ENCODE data around the gene PITHD1.
A peak's percentile ranks its signal among the peaks of the same experiment; 100 is the strongest.
"Not testable (repeated sequence)": the region's sequence is repeated elsewhere in the genome, so short reads cannot be mapped to it uniquely, and the experiment has no call there.

The PITHD1 gene, protein sequence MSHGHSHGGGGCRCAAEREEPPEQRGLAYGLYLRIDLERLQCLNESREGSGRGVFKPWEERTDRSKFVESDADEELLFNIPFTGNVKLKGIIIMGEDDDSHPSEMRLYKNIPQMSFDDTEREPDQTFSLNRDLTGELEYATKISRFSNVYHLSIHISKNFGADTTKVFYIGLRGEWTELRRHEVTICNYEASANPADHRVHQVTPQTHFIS

GRCh38 chr1:23777979-23778814 lies at the start of gene PITHD1:
PITHD1 (plus strand) TSS chr1:23778418; CDS start chr1:23778516, 98 bp downstream.
- peak; percentile 47 to 75 (median 67) for DNase-seq (ENCODE audit: low read depth in 2 of 3, low spot score in 1 of 3)

- no peak for DNase-seq (ENCODE audit: low read depth in 2 of 3, low spot score in 1 of 3)
Measured at GRCh38 chr1:23732363-23733224, 45.6 kb upstream of the PITHD1 start.

GRCh38 chr1:23733281-23733680 lies 44.9 kb upstream of the PITHD1 start:
- DNase-seq (ENCODE audit: low read depth in 2 of 3, low spot score in 1 of 3) = not testable (repeated sequence)

DNA sequence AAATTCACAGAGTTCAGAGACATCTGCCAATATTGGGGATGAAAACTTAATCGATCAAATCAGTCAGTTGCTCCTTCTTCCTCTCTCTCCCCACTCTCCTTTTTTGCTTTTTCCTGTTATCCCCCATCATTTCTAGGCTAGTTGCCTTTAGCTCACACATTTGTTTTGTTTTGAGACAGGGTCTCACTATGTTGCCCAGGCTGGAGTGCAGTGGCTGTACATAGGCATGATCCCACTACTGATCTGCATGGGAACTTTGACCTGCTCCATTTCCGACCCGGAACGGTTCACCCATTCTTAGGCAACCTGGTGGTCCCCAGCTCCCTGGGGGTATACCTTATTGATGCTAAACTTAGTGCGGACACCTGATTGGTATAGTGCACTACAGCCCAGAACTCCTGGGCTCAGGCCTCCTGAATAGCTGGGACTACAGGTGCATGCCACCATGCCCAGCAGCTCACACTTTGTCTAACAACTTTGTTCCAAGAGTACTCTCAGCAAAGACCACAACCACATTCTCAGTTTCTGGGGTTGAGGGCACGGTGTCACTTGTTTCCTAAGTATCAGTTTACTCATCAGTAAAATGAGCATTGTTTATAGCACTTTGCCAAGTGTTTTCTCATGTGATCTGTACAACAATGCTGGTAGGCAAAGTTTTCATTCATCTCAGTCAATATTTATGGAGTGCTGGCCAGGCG lies 41.6 kb upstream of the PITHD1 start:
- DNase-seq (ENCODE audit: low read depth in 2 of 3, low spot score in 1 of 3) = peak in 1 of 3 donors; percentile 21

DNA sequence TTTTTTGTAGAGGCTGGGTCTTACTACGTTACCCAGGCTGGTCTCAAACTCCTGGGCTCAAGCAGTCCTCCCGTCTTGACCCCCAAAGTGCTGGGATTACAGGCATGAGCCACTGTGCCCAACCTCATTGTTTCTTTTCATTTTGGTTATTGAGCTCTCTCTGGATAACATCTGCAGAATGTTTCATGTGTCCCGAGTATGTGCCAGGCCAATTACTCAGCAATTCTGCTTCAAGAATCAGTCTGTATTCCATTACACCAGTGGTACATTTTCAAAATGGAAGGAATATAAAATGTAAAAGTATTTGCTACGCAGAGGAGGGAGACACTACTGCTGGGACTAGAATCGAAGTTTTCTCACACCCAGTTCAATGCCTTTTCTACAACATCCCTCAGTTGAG lies 36.6 kb upstream of the PITHD1 start:
- DNase-seq (ENCODE audit: low read depth in 2 of 3, low spot score in 1 of 3) = no peak

GRCh38 chr1:23742670-23743286 lies 35.4 kb upstream of the PITHD1 start:
- no peak for DNase-seq (ENCODE audit: low read depth in 2 of 3, low spot score in 1 of 3)

- peak; percentile 46 to 66 (median 53) for DNase-seq (ENCODE audit: low read depth in 2 of 3, low spot score in 1 of 3)
Measured at GRCh38 chr1:23743287-23744152, 34.7 kb upstream of the PITHD1 start, which contains the start of gene ELOA. ELOA (plus strand) TSS chr1:23743471; CDS start chr1:23743504, 33 bp downstream.

GRCh38 chr1:23745515-23745914 lies 32.7 kb upstream of the PITHD1 start:
- no peak for DNase-seq (ENCODE audit: low read depth in 2 of 3, low spot score in 1 of 3)

DNA sequence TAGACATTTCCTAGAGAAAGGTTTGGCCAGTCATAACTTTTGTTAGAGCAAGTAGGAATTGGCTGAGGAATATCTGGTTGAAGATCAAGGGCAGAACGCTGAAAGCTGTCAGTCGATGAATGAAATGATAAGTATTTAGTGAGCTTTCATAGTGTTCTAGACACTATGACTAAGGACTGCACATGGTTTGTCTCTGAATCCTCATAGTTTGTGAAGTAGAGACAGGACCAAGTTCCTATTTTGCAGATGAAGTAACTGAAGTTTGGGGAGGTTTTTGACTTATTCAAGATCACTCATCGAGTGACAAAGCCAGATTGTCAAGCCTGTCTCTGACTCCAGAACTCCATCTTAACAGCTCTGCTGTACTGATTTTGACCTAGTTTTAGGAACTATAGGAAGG lies 30.2 kb upstream of the PITHD1 start:
- no peak for DNase-seq (ENCODE audit: low read depth in 2 of 3, low spot score in 1 of 3)

DNA sequence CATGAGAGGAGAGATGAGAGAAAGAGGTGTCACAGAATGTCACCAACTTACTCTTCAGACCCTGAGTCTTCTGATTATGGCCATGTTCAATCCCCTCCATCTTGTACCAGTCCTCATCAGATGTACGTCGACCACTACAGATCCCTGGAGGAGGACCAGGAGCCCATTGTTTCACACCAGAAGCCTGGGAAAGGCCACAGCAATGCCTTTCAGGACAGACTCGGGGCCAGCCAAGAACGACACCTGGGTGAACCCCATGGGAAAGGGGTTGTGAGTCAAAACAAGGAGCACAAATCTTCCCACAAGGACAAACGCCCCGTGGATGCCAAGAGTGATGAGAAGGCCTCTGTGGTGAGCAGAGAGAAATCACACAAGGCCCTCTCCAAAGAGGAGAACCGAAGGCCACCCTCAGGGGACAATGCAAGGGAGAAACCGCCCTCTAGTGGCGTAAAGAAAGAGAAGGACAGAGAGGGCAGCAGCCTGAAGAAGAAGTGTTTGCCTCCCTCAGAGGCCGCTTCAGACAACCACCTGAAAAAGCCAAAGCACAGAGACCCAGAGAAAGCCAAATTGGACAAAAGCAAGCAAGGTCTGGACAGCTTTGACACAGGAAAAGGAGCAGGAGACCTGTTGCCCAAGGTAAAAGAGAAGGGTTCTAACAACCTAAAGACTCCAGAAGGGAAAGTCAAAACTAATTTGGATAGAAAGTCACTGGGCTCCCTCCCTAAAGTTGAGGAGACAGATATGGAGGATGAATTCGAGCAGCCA lies 27.0 kb upstream of the PITHD1 start:
- DNase-seq (ENCODE audit: low read depth in 2 of 3, low spot score in 1 of 3) = peak; percentile 22 to 42 (median 24)

- no peak for DNase-seq (ENCODE audit: low read depth in 2 of 3, low spot score in 1 of 3)
Measured at GRCh38 chr1:23751815-23752200, 26.4 kb upstream of the PITHD1 start.

DNA sequence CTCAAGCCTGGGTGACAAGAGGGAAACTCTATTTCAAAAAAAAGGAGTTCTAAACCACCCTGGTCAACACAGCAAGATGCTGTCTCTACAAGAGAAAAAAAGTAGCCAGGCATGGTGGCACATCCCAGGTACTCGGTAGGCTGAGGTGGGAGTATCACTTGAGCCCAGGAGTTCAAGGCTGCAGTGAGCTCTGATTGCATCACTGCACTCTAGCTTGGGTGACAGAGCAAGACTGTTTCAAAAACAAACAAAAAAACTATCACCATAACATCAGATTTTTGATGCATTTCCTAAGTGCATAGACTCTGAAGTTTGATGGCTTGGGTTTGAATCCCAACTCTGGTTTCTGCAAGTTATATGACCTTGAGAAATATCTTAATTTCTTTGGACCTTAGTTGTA lies 25.3 kb upstream of the PITHD1 start:
- DNase-seq (ENCODE audit: low read depth in 2 of 3, low spot score in 1 of 3) = no peak

DNA sequence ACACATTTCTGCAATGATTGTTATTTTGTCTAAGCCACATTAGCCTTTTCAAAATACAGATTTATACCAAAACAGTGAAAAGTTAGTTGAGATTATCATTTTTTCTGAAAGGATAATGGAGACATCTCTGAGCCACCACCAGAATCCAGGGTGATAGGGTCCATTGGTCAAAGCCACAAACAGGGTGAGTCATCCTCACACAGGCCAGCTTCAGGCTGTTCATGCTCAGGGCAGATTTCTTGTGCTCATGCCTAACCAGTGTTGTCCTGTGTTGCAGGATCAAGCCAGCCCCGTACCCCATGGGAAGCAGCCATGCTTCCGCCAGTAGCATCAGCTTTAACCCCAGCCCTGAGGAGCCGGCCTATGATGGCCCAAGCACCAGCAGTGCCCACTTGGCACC lies 21.5 kb upstream of the PITHD1 start:
- no peak for DNase-seq (ENCODE audit: low read depth in 2 of 3, low spot score in 1 of 3)

DNA sequence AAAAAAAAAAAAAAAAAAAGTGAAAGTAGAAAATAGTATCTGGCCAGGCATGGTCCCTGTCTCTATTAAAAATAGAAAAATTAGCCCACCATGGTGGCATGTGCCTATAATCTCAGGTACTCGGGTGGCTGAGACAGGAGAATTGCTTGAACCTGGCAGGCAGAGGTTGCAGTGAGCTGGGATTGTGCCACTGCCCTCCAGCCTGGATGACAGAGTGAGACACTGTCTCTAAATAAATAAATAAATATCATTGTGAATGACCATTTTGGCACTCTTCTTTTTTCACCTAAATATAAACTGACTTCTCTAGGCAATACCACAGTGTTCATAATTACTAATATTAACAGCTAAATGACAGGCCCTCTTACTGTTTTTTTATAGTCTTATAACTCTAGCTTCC lies 20.4 kb upstream of the PITHD1 start:
- DNase-seq (ENCODE audit: low read depth in 2 of 3, low spot score in 1 of 3) = no peak

DNA sequence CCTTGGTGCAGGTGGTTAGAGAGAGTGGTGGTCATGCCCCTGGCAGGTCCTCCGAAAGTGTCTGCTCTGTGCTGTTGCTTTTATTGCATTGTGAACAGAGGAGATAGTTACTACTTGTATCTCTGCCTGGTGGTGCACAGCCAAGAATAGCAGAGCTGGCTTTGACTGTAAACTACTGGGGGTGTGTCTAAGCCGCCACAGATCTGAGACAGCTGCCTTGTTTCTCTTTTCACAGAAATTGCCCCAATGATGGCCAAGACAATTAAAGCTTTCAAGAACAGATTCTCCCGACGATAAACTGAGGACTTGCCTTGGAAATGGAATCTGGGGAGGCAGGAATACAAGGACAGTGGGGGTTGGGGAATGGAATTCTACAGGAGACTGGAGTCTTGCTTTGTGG lies 18.9 kb upstream of the PITHD1 start:
- no peak for DNase-seq (ENCODE audit: low read depth in 2 of 3, low spot score in 1 of 3)

DNA sequence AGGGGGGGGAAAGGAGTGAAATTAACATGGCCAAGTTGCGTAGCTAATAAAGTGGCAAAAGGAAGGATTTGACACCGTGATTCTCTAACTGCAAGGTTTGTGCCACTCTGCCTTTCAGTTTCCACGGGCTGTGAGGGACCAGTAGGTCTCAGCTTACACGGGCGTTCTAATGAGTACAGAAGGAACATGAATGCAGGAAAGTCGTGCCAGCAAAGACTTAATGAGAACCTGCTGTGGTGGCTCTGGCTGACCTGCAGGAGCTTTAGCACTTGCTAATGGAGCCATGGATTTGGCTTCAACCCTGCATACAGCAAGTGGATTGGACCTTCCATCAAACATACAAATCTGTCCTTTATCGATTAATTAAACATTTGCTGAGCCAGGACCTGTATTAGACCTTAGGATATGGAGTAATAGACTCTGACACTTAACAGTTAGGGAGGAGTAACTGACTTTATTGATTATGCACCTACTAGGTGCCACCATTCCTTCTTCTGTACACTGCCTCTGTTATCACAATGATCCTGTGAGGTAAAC lies 15.1 kb upstream of the PITHD1 start:
- DNase-seq (ENCODE audit: low read depth in 2 of 3, low spot score in 1 of 3) = no peak

- DNase-seq (ENCODE audit: low read depth in 2 of 3, low spot score in 1 of 3) = no peak
Measured at GRCh38 chr1:23768733-23769132, 9.5 kb upstream of the PITHD1 start.

GRCh38 chr1:23772049-23772853 lies 6.0 kb upstream of the PITHD1 start:
- DNase-seq (ENCODE audit: low read depth in 2 of 3, low spot score in 1 of 3) = peak; percentile 74 to 89 (median 83)
